H9 (cell line): Measurements from ENCODE around the gene GNAO1. TPM values are rescaled to one million over a fixed set of nuclear protein-coding genes. Genes with fewer than 3 reads are reported as not detected.

Experiments
- DNase-seq: peaks from one replicate; pipeline ENCODE4 v3.0.0-alpha.2; 2017
- H2AFZ ChIP-seq: one replicate; pipeline ENCODE4 v1.6.1; 2013; ENCODE audit warnings: mild to moderate bottlenecking, low read length, control low read depth, moderate library complexity
- H2AK5ac ChIP-seq: 2 replicates; pipeline ENCODE4 v1.6.1; 2013; ENCODE audit warnings: low read length, control low read depth, mixed read lengths; ENCODE audit not compliant: insufficient read length
- H2BK120ac ChIP-seq: one replicate; pipeline ENCODE4 v1.6.1; 2013; ENCODE audit warnings: low read depth, mild to moderate bottlenecking, low read length, control low read depth, inconsistent platforms; ENCODE audit not compliant: poor library complexity, severe bottlenecking
- H2BK12ac ChIP-seq: 2 replicates; pipeline ENCODE4 v1.6.1; 2013; ENCODE audit warnings: low read length, control low read depth, mixed read lengths, low read depth; ENCODE audit not compliant: insufficient read length
- H2BK15ac ChIP-seq: 2 replicates; pipeline ENCODE4 v1.6.1; 2013; ENCODE audit warnings: low read depth, low read length, control low read depth
- H2BK20ac ChIP-seq: one replicate; pipeline ENCODE4 v1.6.1; 2013; ENCODE audit warnings: low read depth, mild to moderate bottlenecking, low read length, control low read depth, inconsistent platforms; ENCODE audit not compliant: poor library complexity, severe bottlenecking
- H2BK5ac ChIP-seq: 2 replicates; pipeline ENCODE4 v1.6.1; 2013; ENCODE audit warnings: low read length, control low read depth, mixed read lengths; ENCODE audit not compliant: insufficient read length
- H3K14ac ChIP-seq: 2 replicates; pipeline ENCODE4 v1.6.1; 2013; ENCODE audit warnings: low read length, control low read depth; ENCODE audit not compliant: insufficient read depth
- H3K18ac ChIP-seq: 2 replicates; pipeline ENCODE4 v1.6.1; 2013; ENCODE audit warnings: low read depth, mild to moderate bottlenecking, mixed read lengths, low read length, control low read depth; ENCODE audit not compliant: insufficient read length
- H3K23ac ChIP-seq: 2 replicates; pipeline ENCODE4 v1.6.1; 2013; ENCODE audit warnings: low read length, control low read depth, mixed read lengths, low read depth; ENCODE audit not compliant: insufficient read length
- H3K23me2 ChIP-seq: 2 replicates; pipeline ENCODE4 v1.6.1; 2013; ENCODE audit warnings: low read depth, mild to moderate bottlenecking, mixed read lengths, low read length, control low read depth; ENCODE audit not compliant: insufficient read length, poor library complexity, severe bottlenecking
- H3K27ac ChIP-seq: 2 replicates; pipeline ENCODE4 v1.5.1; 2013; ENCODE audit warnings: low read length, control low read depth, mixed read lengths, low read depth; ENCODE audit not compliant: insufficient read length
- H3K27me3 ChIP-seq: 2 replicates; pipeline ENCODE4 v1.6.1; 2013; ENCODE audit warnings: low read length, control low read depth, inconsistent platforms; ENCODE audit not compliant: insufficient read depth
- H3K4ac ChIP-seq: 2 replicates; pipeline ENCODE4 v1.6.1; 2013; ENCODE audit warnings: low read depth, mild to moderate bottlenecking, control low read depth, inconsistent platforms, low read length, moderate library complexity
- H3K4me1 ChIP-seq: 2 replicates; pipeline ENCODE4 v1.6.1; 2013; ENCODE audit warnings: low read length, control low read depth, inconsistent platforms; ENCODE audit not compliant: insufficient read depth
- H3K4me2 ChIP-seq: 2 replicates; pipeline ENCODE4 v1.6.1; 2013; ENCODE audit warnings: low read length, control low read depth, mixed read lengths; ENCODE audit not compliant: insufficient read length, insufficient read depth
- H3K56ac ChIP-seq: 2 replicates; pipeline ENCODE4 v1.6.1; 2013; ENCODE audit warnings: low read depth, mild to moderate bottlenecking, mixed read lengths, low read length, control low read depth; ENCODE audit not compliant: insufficient read length
- H3K79me1 ChIP-seq: 2 replicates; pipeline ENCODE4 v1.6.1; 2013; ENCODE audit warnings: low read depth, mild to moderate bottlenecking, moderate library complexity, low read length, control low read depth, inconsistent platforms; ENCODE audit not compliant: insufficient read depth, poor library complexity, severe bottlenecking
- H3K79me2 ChIP-seq: 2 replicates; pipeline ENCODE4 v1.6.1; 2013; ENCODE audit warnings: low read length, control low read depth, inconsistent platforms; ENCODE audit not compliant: insufficient read depth
- H3K9ac ChIP-seq: 2 replicates; pipeline ENCODE4 v1.6.1; 2013; ENCODE audit warnings: low read length, control low read depth, mixed read lengths; ENCODE audit not compliant: insufficient read length; ENCODE audit errors: extremely low read depth
- H3K9me3 ChIP-seq: one replicate; pipeline ENCODE4 v1.6.1; 2013; ENCODE audit warnings: low read depth, low read length, inconsistent platforms; ENCODE audit not compliant: control insufficient read depth
- H3T11ph ChIP-seq: one replicate; pipeline ENCODE4 v1.6.1; 2013; ENCODE audit warnings: mild to moderate bottlenecking, low read length, control low read depth, inconsistent platforms
- H4K20me1 ChIP-seq: one replicate; pipeline ENCODE4 v1.6.1; 2013; ENCODE audit not compliant: control insufficient read depth, insufficient read length, insufficient read depth
- H4K5ac ChIP-seq: 2 replicates; pipeline ENCODE4 v1.6.1; 2013; ENCODE audit warnings: low read depth, mild to moderate bottlenecking, mixed read lengths, low read length, control low read depth; ENCODE audit not compliant: insufficient read length
- H4K8ac ChIP-seq: replicated peaks from 2 replicates; pipeline ENCODE4 v1.6.1; 2013; ENCODE audit warnings: low read length, control low read depth, mixed read lengths, low read depth; ENCODE audit not compliant: insufficient read length
- H4K91ac ChIP-seq: 2 replicates; pipeline ENCODE4 v1.6.1; 2013; ENCODE audit warnings: low read depth, mild to moderate bottlenecking, moderate library complexity, mixed read lengths, low read length, control low read depth; ENCODE audit not compliant: insufficient read length
- H3K27ac Mint-ChIP-seq, 3 experiments: 2 replicates in 2 of 3; 3 replicates in 1 of 3; pipeline ENCODE4 v1.8.0; 2020 to 2021; ENCODE audit warnings: mixed read lengths in 3 of 3, mild to moderate bottlenecking in 1 of 3, moderate library complexity in 1 of 3
- H3K27me3 Mint-ChIP-seq: 2 replicates; pipeline ENCODE4 v1.8.0; 2021; ENCODE audit warnings: low read depth, mild to moderate bottlenecking, moderate library complexity, mixed read lengths
- H3K36me3 Mint-ChIP-seq, 3 experiments: 2 replicates in 2 of 3; 3 replicates in 1 of 3; pipeline ENCODE4 v1.8.0; 2020 to 2021; ENCODE audit warnings: low read depth in 3 of 3, mixed read lengths in 3 of 3; ENCODE audit not compliant: insufficient read depth in 1 of 3
- H3K4me1 Mint-ChIP-seq, 2 experiments: 2 replicates each; pipeline ENCODE4 v1.8.0; 2020; ENCODE audit warnings: mixed read lengths in 2 of 2
- H3K4me3 Mint-ChIP-seq, 2 experiments: 2 replicates in 1 of 2; 3 replicates in 1 of 2; pipeline ENCODE4 v1.8.0; 2020 to 2021; ENCODE audit warnings: mild to moderate bottlenecking in 2 of 2, mixed read lengths in 2 of 2, moderate library complexity in 1 of 2
- H3K9me3 Mint-ChIP-seq, 2 experiments: 2 replicates in 1 of 2; 3 replicates in 1 of 2; pipeline ENCODE4 v1.8.0; 2020; ENCODE audit warnings: mild to moderate bottlenecking in 2 of 2, mixed read lengths in 2 of 2, moderate library complexity in 1 of 2
- WGBS: extraction: QIAGEN DNeasy Blood & Tissue Kit; methylation state at CpG from one replicate; pipeline ENCODE4 v1.1.7; 2013; ENCODE audit warnings: missing lambda C conversion rate, low lambda C conversion rate, mixed read lengths; ENCODE audit not compliant: insufficient read length; ENCODE audit errors: extremely low coverage; 5-methylcytosine and 5-hydroxymethylcytosine counted together
- total RNA-seq: library from RNA; stranded (reverse); gene quantifications from 2 replicates; pipeline ENCODE4 v1.2.1, GENCODE V29; 2021
- TF ChIP-seq, protein P1 (sequence below): fragments of 200-600 bp; sonication (generic); conservative IDR thresholded peaks from 3 replicates; pipeline ENCODE4 v1.8.0; 2021; ENCODE audit warnings: antibody characterized with exemption, mild to moderate bottlenecking

The GNAO1 gene
- total RNA-seq, 1 experiment from 2014 or later, result 16.9 TPM

DNA sequence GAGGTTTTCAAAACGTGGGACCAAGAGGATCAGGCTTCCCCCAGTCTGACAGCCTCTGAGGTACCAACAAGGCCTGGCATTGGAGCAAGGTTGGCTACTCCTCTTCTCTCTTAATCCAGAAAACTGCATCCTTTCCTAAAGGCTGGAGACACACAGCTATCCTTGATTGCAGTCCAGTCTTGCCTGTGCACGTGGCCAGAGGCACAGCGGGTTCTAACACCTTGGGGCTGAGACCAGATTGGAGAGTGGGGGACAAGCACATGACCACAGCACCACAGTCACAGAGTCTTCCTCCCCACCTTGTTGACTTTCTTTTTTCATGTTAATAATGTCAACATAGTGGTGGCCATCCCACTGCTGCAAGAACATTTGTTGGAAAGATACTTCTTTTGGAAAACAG is 46.9 kb downstream of the GNAO1 start:
- Histone ChIP-seq H3K27ac (no peak overlapping the region), H4K8ac (no peak overlapping the region), H4K91ac (no peak overlapping the region), H2BK5ac (no peak overlapping the region), H2AK5ac (no peak overlapping the region), H3K23ac (no peak overlapping the region), H3K4ac (no peak overlapping the region), H2BK20ac (no peak overlapping the region), H2BK15ac (no peak overlapping the region), H3K79me1 (no peaks in the 10 kb centered on the region), H3K23me2 (no peaks in the 10 kb centered on the region), H4K5ac (no peak overlapping the region), H3K14ac (no peak overlapping the region), H3K9ac (no peak overlapping the region), H4K20me1 (no peaks in the 10 kb centered on the region), H3T11ph (no peak overlapping the region), H2BK120ac (no peak overlapping the region), H2BK12ac (no peak overlapping the region), H3K9me3 (no peaks in the 10 kb centered on the region), H3K56ac (no peak overlapping the region), H3K4me2 (no peak overlapping the region), H2AFZ (no peak overlapping the region), H3K18ac (no peak overlapping the region), H3K4me1 (no peaks in the 10 kb centered on the region), H3K27me3 (no peaks in the 10 kb centered on the region), H3K79me2 (no peaks in the 10 kb centered on the region)
- H3K27ac Mint-ChIP-seq, result peak overlapping the region in 1 of 3 experiments; percentile 44; a peak in 1 of 7 replicates
- WGBS, result no CpG with 5 or more reads among the region's 3 CpGs
- H3K4me3 Mint-ChIP-seq, result no peak overlapping the region
- no peaks in the 10 kb centered on the region for H3K36me3 Mint-ChIP-seq
- TF ChIP-seq, protein P1, sequence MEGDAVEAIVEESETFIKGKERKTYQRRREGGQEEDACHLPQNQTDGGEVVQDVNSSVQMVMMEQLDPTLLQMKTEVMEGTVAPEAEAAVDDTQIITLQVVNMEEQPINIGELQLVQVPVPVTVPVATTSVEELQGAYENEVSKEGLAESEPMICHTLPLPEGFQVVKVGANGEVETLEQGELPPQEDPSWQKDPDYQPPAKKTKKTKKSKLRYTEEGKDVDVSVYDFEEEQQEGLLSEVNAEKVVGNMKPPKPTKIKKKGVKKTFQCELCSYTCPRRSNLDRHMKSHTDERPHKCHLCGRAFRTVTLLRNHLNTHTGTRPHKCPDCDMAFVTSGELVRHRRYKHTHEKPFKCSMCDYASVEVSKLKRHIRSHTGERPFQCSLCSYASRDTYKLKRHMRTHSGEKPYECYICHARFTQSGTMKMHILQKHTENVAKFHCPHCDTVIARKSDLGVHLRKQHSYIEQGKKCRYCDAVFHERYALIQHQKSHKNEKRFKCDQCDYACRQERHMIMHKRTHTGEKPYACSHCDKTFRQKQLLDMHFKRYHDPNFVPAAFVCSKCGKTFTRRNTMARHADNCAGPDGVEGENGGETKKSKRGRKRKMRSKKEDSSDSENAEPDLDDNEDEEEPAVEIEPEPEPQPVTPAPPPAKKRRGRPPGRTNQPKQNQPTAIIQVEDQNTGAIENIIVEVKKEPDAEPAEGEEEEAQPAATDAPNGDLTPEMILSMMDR, result no peak
- no peaks in the 10 kb centered on the region for H3K9me3 Mint-ChIP-seq
- peaks cover 8 to 11% of the 10 kb centered on the region in 2 experiments for H3K4me1 Mint-ChIP-seq
- no peak for DNase-seq
- H3K27me3 Mint-ChIP-seq, result no peaks in the 10 kb centered on the region
